Breast epithelium (tissue), 3 donors: ENCODE measurements around the gene DNAJC3.

Experiments
- POLR2A ChIP-seq: fragments of 450-650 bp; IDR thresholded peaks from one replicate; pipeline ENCODE4 v1.6.1; 2016; ENCODE audit warnings: antibody characterized with exemption, mild to moderate bottlenecking, moderate library complexity
- POLR2AphosphoS5 ChIP-seq, 3 donors: sonication (generic); formaldehyde crosslinking; IDR thresholded peaks; one replicate each; pipeline ENCODE4 v1.6.1; 2017; ENCODE audit warnings: antibody characterized with exemption in 3 of 3
- TF ChIP-seq, protein P1 (sequence below), 3 donors: fragments of 450-650 bp; IDR thresholded peaks; one replicate each; pipeline ENCODE4 v1.5.1; 2016 to 2017; ENCODE audit warnings: antibody characterized with exemption in 3 of 3, mild to moderate bottlenecking in 3 of 3, moderate library complexity in 3 of 3

- TF ChIP-seq, protein P1, sequence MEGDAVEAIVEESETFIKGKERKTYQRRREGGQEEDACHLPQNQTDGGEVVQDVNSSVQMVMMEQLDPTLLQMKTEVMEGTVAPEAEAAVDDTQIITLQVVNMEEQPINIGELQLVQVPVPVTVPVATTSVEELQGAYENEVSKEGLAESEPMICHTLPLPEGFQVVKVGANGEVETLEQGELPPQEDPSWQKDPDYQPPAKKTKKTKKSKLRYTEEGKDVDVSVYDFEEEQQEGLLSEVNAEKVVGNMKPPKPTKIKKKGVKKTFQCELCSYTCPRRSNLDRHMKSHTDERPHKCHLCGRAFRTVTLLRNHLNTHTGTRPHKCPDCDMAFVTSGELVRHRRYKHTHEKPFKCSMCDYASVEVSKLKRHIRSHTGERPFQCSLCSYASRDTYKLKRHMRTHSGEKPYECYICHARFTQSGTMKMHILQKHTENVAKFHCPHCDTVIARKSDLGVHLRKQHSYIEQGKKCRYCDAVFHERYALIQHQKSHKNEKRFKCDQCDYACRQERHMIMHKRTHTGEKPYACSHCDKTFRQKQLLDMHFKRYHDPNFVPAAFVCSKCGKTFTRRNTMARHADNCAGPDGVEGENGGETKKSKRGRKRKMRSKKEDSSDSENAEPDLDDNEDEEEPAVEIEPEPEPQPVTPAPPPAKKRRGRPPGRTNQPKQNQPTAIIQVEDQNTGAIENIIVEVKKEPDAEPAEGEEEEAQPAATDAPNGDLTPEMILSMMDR (IDR thresholded peaks at IDR 0.05), result no peak
- TF ChIP-seq POLR2A (no peak), POLR2AphosphoS5 (IDR thresholded peaks at IDR 0.05) (no peak)
Measured at GRCh38 chr13:95791084-95791722, 114.3 kb downstream of the DNAJC3 start.
